Endothelial cell (in vitro differentiated cells): ENCODE results near the gene IL1RAPL1. TPM values are rescaled to one million over a fixed set of nuclear protein-coding genes. Genes with fewer than 3 reads are reported as not detected.

ENCODE experiments used
- DNase-seq: peaks from one replicate; pipeline ENCODE4 v3.0.0; 2021; ENCODE audit warnings: low spot score
- H3K27ac Mint-ChIP-seq: one replicate; pipeline ENCODE4 v1.8.0; 2021; ENCODE audit warnings: mixed read lengths, inconsistent platforms; ENCODE audit not compliant: unreplicated experiment
- H3K27me3 Mint-ChIP-seq: one replicate; pipeline ENCODE4 v1.8.0; 2021; ENCODE audit warnings: mild to moderate bottlenecking, moderate library complexity, mixed read lengths, inconsistent platforms; ENCODE audit not compliant: unreplicated experiment
- H3K36me3 Mint-ChIP-seq: one replicate; pipeline ENCODE4 v1.8.0; 2021; ENCODE audit warnings: mild to moderate bottlenecking, low read depth, mixed read lengths, inconsistent platforms; ENCODE audit not compliant: unreplicated experiment
- H3K4me1 Mint-ChIP-seq: one replicate; pipeline ENCODE4 v1.8.0; 2021; ENCODE audit warnings: mild to moderate bottlenecking, mixed read lengths, inconsistent platforms; ENCODE audit not compliant: unreplicated experiment
- H3K4me3 Mint-ChIP-seq: one replicate; pipeline ENCODE4 v1.8.0; 2021; ENCODE audit warnings: mild to moderate bottlenecking, mixed read lengths, inconsistent platforms; ENCODE audit not compliant: unreplicated experiment
- H3K9me3 Mint-ChIP-seq: one replicate; pipeline ENCODE4 v1.8.0; 2021; ENCODE audit warnings: mixed read lengths, inconsistent platforms; ENCODE audit not compliant: unreplicated experiment
- CTCF ChIP-seq: fragments of 200-600 bp; sonication (generic); IDR thresholded peaks from one replicate; pipeline ENCODE4 v1.5.0; 2021; ENCODE audit warnings: antibody characterized with exemption; ENCODE audit not compliant: unreplicated experiment
- total RNA-seq: library from RNA; stranded (reverse); fragmentation: NEBNext Ultra II Directional; extraction: Animal tissue kit (Norgen Biotek cat#: 25700); gene quantifications from one replicate; pipeline ENCODE4 v1.2.1, GENCODE V29; 2021; ENCODE audit not compliant: unreplicated experiment

Gene IL1RAPL1
- total RNA-seq, 1 donor from 2014 or later = 0.18 TPM

- Mint-ChIP-seq H3K27ac (no peak overlapping the region), H3K9me3 (no peaks in the 10 kb centered on the region), H3K36me3 (no peaks in the 10 kb centered on the region), H3K27me3 (no peaks in the 10 kb centered on the region), H3K4me3 (no peak overlapping the region), H3K4me1 (no peaks in the 10 kb centered on the region)
- no peak for DNase-seq
- no peak for TF ChIP-seq CTCF
These were observed 1205.1 kb downstream of the IL1RAPL1 start for GRCh38 chrX:29792335-29792734.

- H3K36me3 Mint-ChIP-seq = no peaks in the 10 kb centered on the region
- DNase-seq = no peak
- no peaks in the 10 kb centered on the region for H3K27me3 Mint-ChIP-seq
- TF ChIP-seq CTCF = no peak
- H3K4me1 Mint-ChIP-seq = no peaks in the 10 kb centered on the region
- H3K27ac Mint-ChIP-seq = no peak overlapping the region
- no peaks in the 10 kb centered on the region for H3K9me3 Mint-ChIP-seq
- no peak overlapping the region for H3K4me3 Mint-ChIP-seq
These were observed 1209.9 kb downstream of the IL1RAPL1 start for GRCh38 chrX:29797156-29797555.

GRCh38 chrX:29798469-29798868, 1211.2 kb downstream of the IL1RAPL1 start:
- no peaks in the 10 kb centered on the region for H3K27me3 Mint-ChIP-seq
- no peaks in the 10 kb centered on the region for H3K4me1 Mint-ChIP-seq
- DNase-seq = no peak
- no peaks in the 10 kb centered on the region for H3K9me3 Mint-ChIP-seq
- H3K27ac Mint-ChIP-seq = no peak overlapping the region
- H3K36me3 Mint-ChIP-seq = no peaks in the 10 kb centered on the region
- H3K4me3 Mint-ChIP-seq = no peak overlapping the region
- no peak for TF ChIP-seq CTCF

- H3K36me3 Mint-ChIP-seq = no peaks in the 10 kb centered on the region
- no peak overlapping the region for H3K27ac Mint-ChIP-seq
- H3K4me1 Mint-ChIP-seq = no peaks in the 10 kb centered on the region
- H3K27me3 Mint-ChIP-seq = no peaks in the 10 kb centered on the region
- H3K9me3 Mint-ChIP-seq = no peaks in the 10 kb centered on the region
- H3K4me3 Mint-ChIP-seq = no peak overlapping the region
- TF ChIP-seq CTCF = no peak
- DNase-seq = no peak
These were observed 1225.9 kb downstream of the IL1RAPL1 start for GRCh38 chrX:29813174-29813573.

GRCh38 chrX:29824176-29824906, 1237.1 kb downstream of the IL1RAPL1 start:
- Mint-ChIP-seq H3K27me3 (peaks cover 2% of the 10 kb centered on the region), H3K27ac (no peak overlapping the region), H3K9me3 (no peaks in the 10 kb centered on the region), H3K4me3 (no peak overlapping the region), H3K4me1 (peaks cover 3% of the 10 kb centered on the region), H3K36me3 (no peaks in the 10 kb centered on the region)
- TF ChIP-seq CTCF = no peak
- no peak for DNase-seq
